TTC549 (cell line): ENCODE results near the gene CRYBA4.

Experiments used
- FAIRE-seq: peaks from 2 replicates; lab custom pipeline; 2012; peaks lifted over from hg19 to GRCh38; lab: Jason Lieb, UNC

Gene CRYBA4

DNA sequence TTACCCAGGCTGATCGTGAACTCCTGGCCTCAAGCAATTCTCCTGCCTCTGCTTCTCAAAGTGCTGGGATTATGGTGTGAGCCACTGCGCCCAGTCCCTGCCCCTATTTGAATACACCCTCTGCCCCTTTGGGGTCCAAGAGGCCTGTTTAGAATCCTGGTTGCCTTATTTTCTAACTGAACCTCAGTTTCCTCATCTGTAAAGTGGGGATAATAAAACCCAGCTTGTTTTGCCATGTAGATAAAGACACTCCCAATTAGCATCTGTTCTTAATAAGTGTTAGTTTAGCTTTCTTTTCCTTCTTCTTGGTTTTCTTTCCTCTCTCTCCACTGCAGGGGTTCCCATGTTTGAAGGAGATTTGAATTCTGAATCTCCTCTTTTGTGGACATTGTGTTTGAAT lies 40.4 kb downstream of the CRYBA4 start:
- no peak for FAIRE-seq

DNA sequence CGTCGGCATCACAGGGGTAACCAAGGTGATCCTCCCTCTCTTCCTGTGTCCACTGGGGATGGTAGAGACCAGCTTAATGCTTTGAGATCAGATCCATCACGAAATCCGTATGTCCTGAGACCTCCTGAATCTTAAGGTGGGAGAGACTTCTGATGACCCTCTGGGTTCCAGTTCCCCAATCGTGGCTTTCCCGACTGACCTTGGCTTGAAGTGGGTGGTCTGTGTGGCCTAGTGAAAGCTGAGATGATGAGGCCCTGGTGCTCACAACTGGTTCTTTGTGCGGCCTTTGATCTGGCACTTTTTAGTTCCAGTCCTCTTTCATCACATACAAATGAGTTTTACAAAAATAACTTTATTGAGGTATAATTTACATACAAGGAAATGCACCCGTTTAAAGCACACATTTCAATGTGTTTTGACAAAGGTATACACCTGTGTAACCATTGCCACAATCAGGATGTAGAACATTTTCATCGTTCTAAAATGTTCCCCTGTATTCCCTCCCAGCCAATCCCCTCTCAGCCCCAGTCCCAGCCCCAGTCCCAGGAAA lies 41.7 kb downstream of the CRYBA4 start:
- no peak for FAIRE-seq

DNA sequence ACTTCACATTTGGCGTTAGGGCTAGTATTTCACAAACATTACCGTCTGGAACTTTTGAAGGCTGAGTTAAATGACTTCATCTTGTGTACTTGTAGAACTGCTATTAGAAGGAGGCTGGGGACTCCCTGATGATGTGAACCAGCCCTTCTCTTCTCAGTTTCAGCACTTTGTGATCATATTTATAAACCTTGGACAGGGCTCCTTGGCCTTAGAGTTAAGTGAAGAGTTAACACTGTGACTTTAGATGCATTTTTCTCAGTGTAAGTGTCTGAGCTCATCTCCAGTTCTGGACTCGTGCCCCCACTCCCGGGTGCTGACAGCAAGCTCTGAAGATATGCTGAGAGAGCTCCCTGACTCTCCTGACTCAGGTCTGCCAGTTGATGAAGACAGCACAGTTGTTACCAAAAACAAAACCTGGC lies 44.1 kb downstream of the CRYBA4 start:
- no peak for FAIRE-seq

DNA sequence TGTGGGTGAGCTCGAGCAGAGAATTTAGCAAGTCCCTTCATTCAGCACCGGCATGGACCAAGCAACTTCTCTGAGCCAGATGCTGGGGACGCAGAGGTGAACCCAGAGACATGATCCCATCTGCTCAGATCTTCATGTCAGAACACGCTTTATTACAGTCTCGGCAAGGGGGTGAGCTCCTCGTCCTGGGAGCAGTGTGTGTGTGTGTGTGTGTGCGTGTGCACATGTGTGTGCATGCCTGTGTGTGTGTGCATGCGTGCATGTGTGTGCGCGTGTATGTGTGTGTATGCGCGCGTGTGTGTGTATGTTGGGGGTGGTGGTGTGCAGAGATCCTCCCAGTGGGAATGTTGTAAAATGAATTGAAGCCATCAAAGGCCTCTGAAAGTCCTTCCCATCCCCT lies 45.4 kb downstream of the CRYBA4 start:
- no peak for FAIRE-seq

DNA sequence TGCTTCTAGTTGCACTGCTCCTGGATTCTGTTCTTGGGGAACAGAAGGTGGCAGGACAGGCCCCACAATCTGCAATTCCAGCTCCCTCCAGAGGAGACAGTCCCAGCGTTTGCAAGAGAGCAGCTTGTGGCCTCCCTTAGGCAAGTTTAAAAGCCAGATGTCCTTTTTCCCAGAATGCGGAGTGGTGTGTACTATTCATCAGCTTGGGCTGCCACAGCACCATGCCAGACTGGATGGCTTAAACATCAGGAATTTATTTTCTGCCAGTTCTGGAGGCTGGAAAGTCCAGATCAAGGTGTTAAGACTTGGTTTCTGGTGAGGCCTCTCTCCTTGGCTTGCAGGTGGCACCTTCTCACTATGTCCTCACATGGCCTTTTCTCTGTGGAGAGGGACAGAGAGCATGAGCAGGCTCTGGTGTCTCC lies 47.3 kb downstream of the CRYBA4 start:
- no peak for FAIRE-seq

DNA sequence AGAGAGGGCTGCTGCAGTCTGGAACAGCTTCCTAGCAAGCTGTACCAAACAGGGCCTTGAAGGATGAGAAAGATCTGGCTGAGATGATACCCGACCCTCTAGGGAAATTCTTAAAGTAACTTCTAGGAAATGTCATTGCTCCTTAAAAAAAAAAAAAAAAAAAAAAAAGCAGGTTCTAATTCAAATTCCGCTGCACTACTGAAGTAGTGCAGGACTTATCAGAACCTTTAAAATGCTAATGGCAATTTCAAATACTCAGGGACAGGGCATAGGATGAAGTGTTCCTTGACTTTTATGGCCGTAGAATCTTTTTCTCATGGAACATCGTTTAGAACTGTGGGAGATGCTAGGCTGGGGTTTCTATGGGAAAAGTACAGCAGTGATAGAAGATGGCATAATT lies 48.7 kb downstream of the CRYBA4 start:
- FAIRE-seq: no peak

DNA sequence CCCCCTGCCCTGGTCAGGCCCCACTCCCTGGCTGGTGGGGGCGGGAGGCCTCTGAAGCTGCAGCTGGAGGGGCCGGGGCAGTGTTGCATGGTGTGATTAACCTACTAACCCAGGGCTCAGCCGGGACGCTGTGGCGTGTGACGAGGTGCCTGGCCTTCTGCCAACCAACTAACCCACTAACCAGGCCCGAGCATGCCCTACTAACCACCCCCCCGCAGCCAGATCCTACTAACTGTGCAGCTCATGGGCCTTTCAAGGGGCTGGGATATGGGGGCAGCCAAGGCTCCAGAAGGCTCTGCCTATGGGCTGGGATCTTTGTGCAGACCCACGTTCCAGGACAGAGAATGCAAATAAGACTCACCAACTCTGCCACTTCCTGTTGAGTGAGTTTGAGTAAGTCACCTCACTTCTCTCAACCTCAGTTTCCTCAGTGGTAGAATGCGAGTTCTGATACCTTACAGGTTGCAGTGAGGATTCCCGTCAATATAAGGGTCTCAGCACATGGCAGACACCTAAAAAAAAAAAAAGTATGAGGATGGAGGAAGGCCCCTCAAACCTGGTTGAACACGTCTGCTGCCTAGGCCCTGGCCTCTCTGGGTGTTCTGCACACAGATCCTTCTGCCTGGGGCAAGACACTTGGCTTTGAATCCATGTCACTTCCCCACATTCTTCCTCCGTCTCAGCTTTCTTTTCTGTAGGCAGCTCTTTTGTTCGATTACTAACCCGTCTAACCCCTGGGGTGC lies 49.7 kb downstream of the CRYBA4 start:
- FAIRE-seq: no peak

DNA sequence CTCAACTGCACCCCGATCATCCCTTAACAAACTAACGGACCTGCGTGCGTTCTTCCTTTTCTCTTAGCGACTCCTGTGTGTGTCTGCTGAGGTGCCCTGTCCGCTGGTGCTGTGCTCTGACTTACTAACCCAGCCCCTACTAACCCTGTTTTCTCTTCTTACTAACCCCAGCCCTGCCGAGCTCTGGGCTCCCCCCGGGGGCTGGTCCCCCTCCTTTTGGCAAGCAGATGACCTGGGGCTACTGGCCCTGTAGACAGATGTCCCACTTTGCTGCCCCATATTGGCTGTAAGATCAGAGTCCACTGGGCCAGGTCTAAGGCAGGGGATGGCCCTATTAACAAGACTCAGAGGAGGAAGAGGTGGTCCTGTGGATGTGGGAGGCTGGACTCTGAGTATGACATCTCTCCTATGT lies 50.3 kb downstream of the CRYBA4 start:
- FAIRE-seq: no peak

DNA sequence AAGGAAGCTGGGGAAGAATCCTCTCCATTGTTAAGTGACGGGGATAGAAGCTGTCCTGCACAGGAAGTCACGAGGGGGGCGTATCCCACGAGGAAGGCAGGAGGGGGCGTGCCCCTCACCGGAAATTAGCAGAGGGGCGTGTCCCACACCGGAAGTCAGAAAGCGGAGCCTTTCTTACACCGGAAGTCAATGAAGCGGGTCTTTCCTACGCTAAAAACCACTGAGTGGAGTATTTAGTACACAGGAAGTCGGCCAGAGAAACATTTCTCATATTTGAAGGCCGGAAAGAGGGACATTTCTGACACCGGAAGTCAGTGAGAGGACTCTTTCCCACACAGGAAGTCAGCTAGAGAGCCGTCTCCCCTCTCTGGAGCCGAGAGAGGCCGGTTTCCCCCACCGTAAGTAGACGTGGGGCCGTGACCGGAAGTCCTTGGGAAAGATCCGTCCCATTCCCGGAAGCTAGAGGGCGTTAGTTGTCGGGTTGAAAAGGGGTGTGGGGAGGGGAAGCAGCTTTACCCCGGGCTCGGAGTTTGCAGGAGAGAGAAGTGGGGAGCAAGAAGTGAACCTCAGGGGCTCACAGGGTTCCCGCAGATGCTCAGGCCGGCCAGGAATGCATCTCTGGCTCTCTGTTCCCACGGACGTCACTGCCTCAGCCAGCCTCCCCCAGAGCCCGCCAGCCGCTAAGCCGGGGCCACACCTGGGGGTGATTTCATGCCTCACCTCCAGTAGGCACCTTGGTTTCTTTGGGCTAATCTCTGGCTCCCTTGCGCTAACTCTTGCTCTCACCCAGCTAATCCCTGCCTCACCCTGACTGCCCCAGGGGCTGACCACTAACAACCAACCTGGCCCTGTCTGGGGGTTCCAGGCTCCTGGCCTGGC lies 51.1 kb downstream of the CRYBA4 start:
- FAIRE-seq: peak; percentile 82

DNA sequence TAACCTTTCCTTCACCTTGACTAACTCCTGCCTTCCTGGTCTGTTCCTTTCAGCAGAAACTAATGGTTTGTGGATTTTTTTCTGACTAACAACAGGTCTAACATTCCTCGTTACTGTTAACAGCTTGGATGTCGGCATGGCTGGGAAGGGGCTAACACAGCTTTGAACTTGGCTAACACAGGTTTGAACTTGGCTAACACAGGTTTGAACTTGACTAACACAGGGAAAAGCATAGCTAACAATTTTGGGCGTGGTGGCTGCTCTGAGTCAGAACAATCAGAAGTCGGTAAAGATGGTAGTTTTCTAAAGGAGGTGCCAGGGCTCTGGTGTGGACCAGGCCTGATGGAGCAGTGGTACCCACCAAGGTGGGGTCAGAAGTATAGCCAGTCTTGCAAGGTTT lies 51.7 kb downstream of the CRYBA4 start:
- FAIRE-seq: no peak

DNA sequence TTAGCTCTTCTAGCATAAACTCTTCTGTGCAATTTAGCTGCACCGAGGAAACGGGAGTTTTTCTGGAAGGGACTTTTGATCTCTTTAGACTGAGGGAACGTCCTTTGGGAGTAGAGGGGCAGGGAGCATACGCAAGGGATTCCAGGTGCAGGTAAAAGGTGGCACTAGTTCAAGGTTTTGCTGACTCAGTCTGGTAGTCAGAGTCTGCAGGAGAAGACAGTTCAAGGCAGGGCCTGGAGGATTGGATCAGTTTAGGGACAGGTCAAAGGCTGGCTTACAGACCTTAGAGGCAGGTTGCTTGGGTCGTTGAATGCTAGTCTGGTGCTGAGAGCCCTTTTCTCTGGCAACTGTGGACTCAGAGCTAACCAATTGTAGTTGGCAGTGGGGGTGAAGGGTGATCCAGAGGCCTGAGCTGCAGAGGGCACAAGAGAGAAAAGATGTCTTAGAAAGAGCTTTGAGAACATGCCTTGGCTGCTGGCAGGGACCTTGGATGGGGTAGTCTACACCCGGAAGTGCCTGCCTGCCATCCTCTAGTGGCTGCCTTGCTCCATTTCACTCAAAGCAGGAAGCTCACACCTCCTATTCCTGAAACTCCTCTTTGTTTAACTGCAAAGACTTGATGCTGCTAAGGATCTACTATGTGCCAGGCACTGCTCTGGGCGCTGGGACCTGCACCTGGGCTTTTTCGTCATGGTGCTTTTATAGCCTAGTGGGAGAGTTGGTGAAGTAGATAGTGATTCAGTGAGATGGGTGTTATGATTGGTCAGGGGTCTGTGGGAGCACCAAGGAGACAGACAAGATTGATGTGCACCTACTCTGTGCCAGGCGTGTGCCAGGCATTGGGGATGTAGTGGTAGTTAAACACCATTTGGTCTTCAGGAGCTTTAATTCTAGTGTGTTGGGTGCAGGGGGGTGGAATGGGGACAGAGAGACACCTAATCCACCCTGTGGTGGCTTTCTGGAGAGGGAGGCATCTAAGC lies 52.7 kb downstream of the CRYBA4 start:
- no peak for FAIRE-seq

DNA sequence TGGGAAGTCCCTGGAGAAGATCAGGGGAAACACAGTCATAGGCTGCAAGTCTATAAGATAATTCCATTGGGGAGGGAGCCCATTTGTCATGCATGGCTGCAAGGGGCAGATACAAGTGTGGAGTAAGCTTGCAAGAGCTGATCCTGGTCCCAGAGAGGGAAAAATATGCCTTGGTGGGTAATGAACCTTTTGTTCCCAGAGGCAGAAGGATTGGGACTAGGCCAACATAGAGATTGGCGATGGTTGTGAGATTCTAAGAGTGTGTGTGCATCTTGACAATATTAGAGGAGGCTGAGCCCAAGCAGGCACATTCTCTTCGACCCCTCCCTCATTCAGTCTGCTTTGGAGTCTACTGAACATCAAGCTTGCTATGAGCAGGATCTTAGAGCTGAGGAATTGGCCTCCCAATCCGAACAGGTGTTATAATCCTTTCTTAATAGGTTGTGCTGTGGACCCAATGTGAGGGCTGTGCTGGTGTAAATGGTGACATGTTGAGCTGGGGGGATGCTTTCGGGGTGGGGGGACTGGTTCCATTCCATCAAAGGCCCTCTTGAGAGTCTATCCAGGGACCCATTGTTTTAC lies 54.0 kb downstream of the CRYBA4 start:
- FAIRE-seq: no peak

DNA sequence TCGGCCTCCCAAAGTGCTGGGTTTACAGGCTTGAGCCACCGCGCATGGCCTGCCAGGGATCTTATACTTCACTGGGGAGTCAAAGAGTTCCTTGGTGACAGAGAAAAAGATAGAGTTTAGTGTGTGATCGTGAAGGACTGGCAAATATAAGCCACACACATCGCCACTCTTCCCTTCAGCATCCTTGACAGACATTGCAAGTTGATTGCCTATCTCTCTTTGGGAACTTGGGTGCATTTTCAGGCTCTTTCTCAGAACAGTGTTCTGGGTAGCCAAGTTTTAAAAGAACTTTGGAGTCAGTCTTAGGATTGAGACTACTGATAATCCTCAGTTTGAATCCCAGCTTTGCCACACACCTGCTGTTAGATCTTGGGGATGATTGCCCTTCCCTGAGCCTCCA lies 55.5 kb downstream of the CRYBA4 start:
- no peak for FAIRE-seq

DNA sequence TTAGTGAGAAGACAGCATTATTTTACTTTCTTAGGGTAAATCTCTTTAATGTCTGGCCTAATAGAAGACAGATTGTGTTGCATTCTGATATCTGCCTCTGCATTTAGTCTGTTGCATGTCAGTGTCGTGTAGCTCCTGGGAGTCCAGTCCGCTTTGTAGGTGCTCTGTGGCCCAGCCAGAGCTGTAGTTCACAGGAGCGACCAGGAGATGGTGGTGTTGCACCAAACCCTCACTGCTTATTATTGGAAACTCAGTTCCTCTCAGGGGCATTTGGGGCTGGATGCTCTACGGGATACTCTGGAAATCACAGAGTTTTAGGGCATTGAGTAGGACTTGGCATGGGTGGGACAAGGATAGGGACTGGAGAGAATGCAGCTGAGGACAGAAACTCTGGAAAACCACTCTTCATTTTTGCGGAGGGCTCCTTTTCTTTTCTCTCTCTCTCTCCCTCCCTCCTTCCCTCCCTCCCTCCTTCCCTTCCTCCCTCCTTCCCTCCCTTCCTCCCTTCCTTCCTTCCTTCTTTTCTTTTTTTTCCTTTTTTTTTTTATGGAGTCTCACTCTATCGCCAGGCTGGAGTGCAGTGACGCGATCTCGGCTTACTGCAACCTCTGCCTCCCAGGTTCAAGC lies 57.4 kb downstream of the CRYBA4 start:
- no peak for FAIRE-seq
